K562 treated with DMSO at 1 percent for 4 hours (cell line): ENCODE measurements around the gene TDRD10. TPM values are rescaled to one million over a fixed set of nuclear protein-coding genes. Genes with fewer than 3 reads are reported as not detected.

ENCODE experiments used
- total RNA-seq: library from RNA; unstranded; fragments of 300-600 nt; gene quantifications from 2 replicates; pipeline ENCODE4 v1.2.3, GENCODE V29; 2022; ENCODE audit not compliant: insufficient read depth

Gene TDRD10
- total RNA-seq, result not detected in 2 replicates

GRCh38 chr1:154502066-154502743, at the start of gene TDRD10, which contains the start of gene SHE:
TDRD10 (plus strand) TSS chr1:154502219; CDS start chr1:154506904, 4,685 bp downstream.
SHE (minus strand) TSS chr1:154502412; CDS start chr1:154502026, 386 bp downstream.

GRCh38 chr1:154557939-154558719, 56.1 kb downstream of the TDRD10 start, which contains the start of gene UBE2Q1:
UBE2Q1 (minus strand) TSS chr1:154558662; CDS start chr1:154558553, 109 bp downstream.

GRCh38 chr1:154567386-154568156, 65.6 kb downstream of the TDRD10 start, which contains the start of gene CHRNB2:
CHRNB2 (plus strand) TSS chr1:154567778; CDS start chr1:154568045, 267 bp downstream.

Other genes with a start within 250 kb of the TDRD10 start
- 197 and 249 TPM in 2 replicates for gene HAX1, start 229.6 kb upstream of the TDRD10 start, total RNA-seq
- 1.2 and 1.5 TPM in 2 replicates for gene AQP10, start 181.1 kb upstream of the TDRD10 start, total RNA-seq
- 16.6 and 22.7 TPM in 2 replicates for gene ATP8B2, start 176.7 kb upstream of the TDRD10 start, total RNA-seq
- gene IL6R, start 96.9 kb upstream of the TDRD10 start, total RNA-seq, result 0.63 and 0.68 TPM in 2 replicates
- gene SHE, start 193 bp downstream of the TDRD10 start, total RNA-seq, result not detected in 2 replicates
- gene UBE2Q1, start 56.4 kb downstream of the TDRD10 start, total RNA-seq, result 38.9 and 86.9 TPM in 2 replicates
- not detected in 2 replicates for gene CHRNB2, start 65.6 kb downstream of the TDRD10 start, total RNA-seq
- 52.8 and 60.9 TPM in 2 replicates for gene ADAR, start 106.0 kb downstream of the TDRD10 start, total RNA-seq